Left ventricle myocardium inferior (tissue), 1 donor: ENCODE measurements around the gene GABARAPL2. TPM values are rescaled to one million over a fixed set of nuclear protein-coding genes. Genes with fewer than 3 reads are reported as not detected.
"Not testable (repeated sequence)": the region's sequence is repeated elsewhere in the genome, so short reads cannot be mapped to it uniquely, and the experiment has no call there.

Experiments used
- DNase-seq: peaks from one replicate; pipeline ENCODE4 v3.0.0-alpha.2; 2020
- H3K27ac ChIP-seq: fragments of 200-600 bp; replicated peaks from 2 replicates; pipeline ENCODE4 v1.8.0; 2021
- H3K27me3 ChIP-seq: fragments of 200-600 bp; 2 replicates; pipeline ENCODE4 v1.8.0; 2021; ENCODE audit warnings: low read depth
- H3K36me3 ChIP-seq: fragments of 200-600 bp; 2 replicates; pipeline ENCODE4 v1.8.0; 2021
- H3K4me1 ChIP-seq: fragments of 200-600 bp; 2 replicates; pipeline ENCODE4 v1.8.0; 2021
- H3K4me3 ChIP-seq: fragments of 200-600 bp; 2 replicates; pipeline ENCODE4 v1.8.0; 2021; ENCODE audit warnings: mild to moderate bottlenecking, moderate library complexity
- H3K9me3 ChIP-seq: fragments of 200-600 bp; replicated peaks from 2 replicates; pipeline ENCODE4 v1.8.0; 2021
- intact Hi-C: fragments of 100-400 bp; cut with micrococcal nuclease; formaldehyde crosslinking; loops from one replicate; pipeline ENCODE4 v1.11.0; 2022
- total RNA-seq: library from RNA; stranded (reverse); fragmentation: NEBNext Ultra II Directional; extraction: Animal tissue kit (Norgen Biotek cat#: 25700); gene quantifications from one replicate; pipeline ENCODE4 v1.2.1, GENCODE V29; 2021
- TF ChIP-seq, protein P1 (sequence below): fragments of 200-600 bp; IDR thresholded peaks from 2 replicates; pipeline ENCODE4 v1.8.0; 2021; ENCODE audit warnings: antibody characterized with exemption, mild to moderate bottlenecking, borderline replicate concordance
- donor health status: DM: no; HTN: yes; CAD: no; lungs with severe emphysema.

GABARAPL2 gene
- total RNA-seq, 1 donor from 2014 or later: 280 TPM

DNA sequence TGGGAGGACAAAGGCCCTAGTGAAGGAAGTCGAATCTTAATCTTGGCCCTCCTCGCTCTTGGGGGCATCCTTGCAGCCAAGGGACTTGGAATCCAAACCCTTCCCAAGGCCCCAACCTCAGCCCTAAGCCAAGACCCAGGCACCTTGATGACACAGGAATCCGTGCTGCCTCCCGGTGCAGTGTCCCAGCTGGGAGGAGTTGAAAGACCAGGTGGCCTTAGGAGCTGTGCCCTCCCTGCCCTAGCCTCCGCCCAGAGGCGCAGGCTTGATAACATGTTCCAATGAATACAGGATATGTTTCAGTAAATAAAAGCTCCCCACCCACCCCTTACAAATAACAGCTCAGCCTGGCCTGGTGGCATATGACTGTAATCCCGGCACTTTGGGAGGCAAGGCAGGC is 30.3 kb upstream of the GABARAPL2 start, which contains the start of gene CHST5:
Gene CHST5 (minus strand): TSS at position 208 of the 400 bp plus-strand sequence. CDS start 5,724 bp downstream, outside the sequence.
- no peaks in the 10 kb centered on the region for H3K36me3 ChIP-seq
- no peaks in the 10 kb centered on the region for H3K9me3 ChIP-seq
- no peak for DNase-seq
- peaks cover 14% of the 10 kb centered on the region for H3K4me1 ChIP-seq
- TF ChIP-seq, protein P1, sequence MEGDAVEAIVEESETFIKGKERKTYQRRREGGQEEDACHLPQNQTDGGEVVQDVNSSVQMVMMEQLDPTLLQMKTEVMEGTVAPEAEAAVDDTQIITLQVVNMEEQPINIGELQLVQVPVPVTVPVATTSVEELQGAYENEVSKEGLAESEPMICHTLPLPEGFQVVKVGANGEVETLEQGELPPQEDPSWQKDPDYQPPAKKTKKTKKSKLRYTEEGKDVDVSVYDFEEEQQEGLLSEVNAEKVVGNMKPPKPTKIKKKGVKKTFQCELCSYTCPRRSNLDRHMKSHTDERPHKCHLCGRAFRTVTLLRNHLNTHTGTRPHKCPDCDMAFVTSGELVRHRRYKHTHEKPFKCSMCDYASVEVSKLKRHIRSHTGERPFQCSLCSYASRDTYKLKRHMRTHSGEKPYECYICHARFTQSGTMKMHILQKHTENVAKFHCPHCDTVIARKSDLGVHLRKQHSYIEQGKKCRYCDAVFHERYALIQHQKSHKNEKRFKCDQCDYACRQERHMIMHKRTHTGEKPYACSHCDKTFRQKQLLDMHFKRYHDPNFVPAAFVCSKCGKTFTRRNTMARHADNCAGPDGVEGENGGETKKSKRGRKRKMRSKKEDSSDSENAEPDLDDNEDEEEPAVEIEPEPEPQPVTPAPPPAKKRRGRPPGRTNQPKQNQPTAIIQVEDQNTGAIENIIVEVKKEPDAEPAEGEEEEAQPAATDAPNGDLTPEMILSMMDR: no peak
- H3K4me3 ChIP-seq: no peak within 1 kb of the TSS
- intact Hi-C loops: no loop called here
- H3K27me3 ChIP-seq: no peaks in the 10 kb centered on the region
- H3K27ac ChIP-seq: no peak within 1 kb of the TSS

DNA sequence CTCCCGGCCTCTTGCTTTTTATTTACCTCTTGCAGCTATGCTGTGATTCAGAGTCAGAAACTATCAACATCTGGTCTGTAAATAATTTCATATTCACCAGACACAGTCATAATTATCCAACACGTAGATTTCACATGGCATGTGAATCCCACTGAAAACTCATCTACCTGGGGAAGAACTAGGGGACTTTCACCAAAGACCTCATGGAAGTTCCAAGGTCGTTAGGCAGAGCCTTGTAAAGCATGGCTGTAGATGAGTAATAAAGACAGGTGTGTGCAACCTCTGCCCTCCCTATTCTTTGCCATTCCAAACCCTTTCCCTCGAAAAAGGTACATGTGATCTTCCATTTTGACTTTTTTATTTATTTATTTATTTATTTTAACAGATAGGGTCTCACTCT is 28.4 kb upstream of the GABARAPL2 start:
- H3K27me3 ChIP-seq: no peaks in the 10 kb centered on the region
- H3K4me1 ChIP-seq: peaks cover 14% of the 10 kb centered on the region
- H3K27ac ChIP-seq: peak overlapping the region; percentile 73
- no peak overlapping the region for H3K4me3 ChIP-seq
- DNase-seq: no peak
- H3K9me3 ChIP-seq: no peaks in the 10 kb centered on the region
- peaks cover 4% of the 10 kb centered on the region for H3K36me3 ChIP-seq
- intact Hi-C loops: no loop called here
- TF ChIP-seq, protein P1: no peak

DNA sequence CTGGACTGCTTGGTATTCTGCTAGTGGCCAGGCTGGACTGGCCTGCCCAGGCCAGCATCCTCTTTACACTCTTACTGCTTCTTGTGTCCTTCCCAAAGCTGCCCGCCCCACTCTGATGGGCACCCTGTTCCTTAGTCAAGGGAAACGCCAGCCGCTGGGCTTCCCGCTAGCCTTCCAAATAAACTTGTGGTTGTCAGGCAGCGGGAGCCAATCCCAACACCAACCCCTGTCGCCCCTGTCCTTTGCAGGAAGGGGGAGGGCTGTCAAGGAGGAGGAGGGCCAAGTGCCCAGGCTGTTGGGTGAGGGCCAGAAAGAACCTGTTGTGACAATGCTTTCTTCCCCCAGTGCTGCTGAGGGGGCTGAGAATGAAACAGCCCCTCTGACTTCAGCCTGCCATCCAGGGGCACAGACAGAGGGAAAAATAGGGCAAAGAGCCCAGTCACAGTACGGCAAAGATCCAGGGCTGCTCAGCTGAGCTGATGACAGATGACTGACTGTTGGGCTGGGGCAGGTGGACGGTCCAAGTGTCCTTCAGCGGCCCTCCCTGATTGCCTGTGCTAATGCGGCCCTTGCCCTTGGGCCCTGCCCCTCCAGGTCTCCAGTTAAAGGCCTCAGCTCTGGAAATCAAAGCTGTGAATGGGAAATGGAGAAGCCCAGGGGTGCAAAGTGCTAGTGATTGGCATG is 27.2 kb upstream of the GABARAPL2 start:
- H3K36me3 ChIP-seq, DNase-seq, H3K27me3 ChIP-seq, intact Hi-C loops, H3K4me3 ChIP-seq, H3K9me3 ChIP-seq: not testable (repeated sequence)
- Histone ChIP-seq H3K27ac (peak overlapping the region; percentile 73), H3K4me1 (peaks cover 14% of the 10 kb centered on the region)

DNA sequence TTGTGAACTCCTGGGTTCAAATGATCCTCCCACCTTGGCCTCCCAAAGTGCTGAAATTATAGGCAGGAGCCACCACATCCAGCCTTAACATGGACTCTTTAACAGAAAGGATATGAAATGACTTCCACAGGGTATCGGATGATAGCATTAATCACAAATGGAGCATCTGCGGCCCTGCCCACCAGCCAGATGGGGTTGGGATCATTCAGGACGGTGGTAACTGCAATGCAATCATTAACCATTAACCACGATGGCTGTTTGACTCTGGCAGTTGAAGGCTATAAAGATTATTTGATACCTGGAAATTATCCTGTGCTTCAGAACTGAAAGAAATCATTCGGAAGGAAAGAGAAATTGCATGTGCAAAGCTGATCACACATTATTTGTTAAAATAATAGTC is 24.9 kb upstream of the GABARAPL2 start:
- H3K36me3 ChIP-seq: peaks cover 14% of the 10 kb centered on the region
- intact Hi-C loops: no loop called here
- H3K9me3 ChIP-seq: no peaks in the 10 kb centered on the region
- H3K4me3 ChIP-seq: no peak overlapping the region
- peaks cover 14% of the 10 kb centered on the region for H3K4me1 ChIP-seq
- DNase-seq: no peak
- TF ChIP-seq, protein P1: no peak
- H3K27me3 ChIP-seq: no peaks in the 10 kb centered on the region
- no peak overlapping the region for H3K27ac ChIP-seq

DNA sequence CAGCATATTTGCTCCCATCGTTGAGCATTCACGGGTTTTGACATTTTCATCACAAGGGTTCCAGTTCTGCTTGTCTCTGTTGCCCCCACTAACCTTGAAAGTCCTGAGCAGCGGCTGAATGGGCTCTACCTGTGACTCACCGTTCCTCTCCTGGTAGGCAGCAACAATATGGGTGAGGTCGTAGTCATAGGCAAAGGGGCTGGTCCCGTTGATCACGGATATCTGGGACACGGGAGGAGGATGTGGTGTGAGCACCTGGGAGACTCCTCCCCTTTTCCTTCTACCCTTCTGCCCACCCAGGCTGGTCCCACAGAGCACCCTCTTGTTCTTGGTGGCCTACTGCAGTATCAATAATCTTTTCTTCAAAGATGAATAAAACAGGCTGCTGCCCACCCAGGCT is 23.7 kb upstream of the GABARAPL2 start:
- H3K9me3 ChIP-seq, H3K27ac ChIP-seq: not testable (repeated sequence)

DNA sequence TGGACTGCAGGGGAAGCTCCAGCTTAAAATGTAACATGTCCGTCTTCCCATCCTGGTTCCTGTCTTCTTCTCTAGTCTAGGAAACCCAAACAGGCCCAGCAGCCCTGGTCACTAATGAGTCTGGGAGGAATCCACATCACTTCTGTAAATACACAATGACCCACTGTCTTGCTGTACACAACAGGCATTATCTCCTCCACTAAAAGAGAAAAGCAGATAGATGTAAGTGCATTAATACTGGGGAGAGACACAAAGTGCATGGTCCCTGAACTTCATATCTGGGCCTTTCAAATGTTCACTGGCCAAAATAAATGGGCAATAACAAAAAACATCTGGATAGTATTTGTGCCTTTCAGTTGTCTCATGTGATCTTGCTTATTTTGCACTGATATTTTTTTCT is 20.3 kb upstream of the GABARAPL2 start:
- H3K9me3 ChIP-seq, H3K4me3 ChIP-seq, H3K27ac ChIP-seq, intact Hi-C loops, DNase-seq, H3K4me1 ChIP-seq, H3K27me3 ChIP-seq: not testable (repeated sequence)
- peaks cover 14% of the 10 kb centered on the region for H3K36me3 ChIP-seq

More for the DNA sequence above, 23.7 kb upstream of the GABARAPL2 start:
- DNase-seq, H3K4me3 ChIP-seq, H3K27me3 ChIP-seq, intact Hi-C loops: not testable (repeated sequence)
- Histone ChIP-seq H3K4me1 (peaks cover 14% of the 10 kb centered on the region), H3K36me3 (peaks cover 14% of the 10 kb centered on the region)

DNA sequence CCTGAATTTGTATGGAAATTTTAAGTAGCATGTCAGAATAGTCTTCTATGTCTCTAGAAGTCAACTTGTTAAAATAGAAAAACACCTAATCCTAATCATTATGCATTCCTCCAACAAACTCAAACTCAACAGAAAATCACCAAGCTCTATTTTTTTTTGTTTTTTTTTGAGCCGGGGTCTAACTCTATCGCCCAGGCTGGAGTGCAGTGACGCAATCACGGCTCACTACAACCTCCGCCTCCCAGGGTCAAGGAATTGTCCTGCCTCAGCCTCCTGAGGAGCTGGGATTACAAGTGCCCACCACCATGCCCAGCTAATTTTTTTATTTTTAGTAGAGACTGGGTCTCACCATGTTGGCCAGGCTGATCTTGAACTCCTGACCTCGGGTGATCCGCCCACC is 19.9 kb upstream of the GABARAPL2 start:
- Histone ChIP-seq H3K4me1 (no peaks in the 10 kb centered on the region), H3K4me3 (no peak overlapping the region), H3K27me3 (no peaks in the 10 kb centered on the region), H3K9me3 (no peaks in the 10 kb centered on the region), H3K36me3 (peaks cover 14% of the 10 kb centered on the region), H3K27ac (no peak overlapping the region)
- TF ChIP-seq, protein P1: no peak
- intact Hi-C loops: no loop called here
- DNase-seq: no peak

DNA sequence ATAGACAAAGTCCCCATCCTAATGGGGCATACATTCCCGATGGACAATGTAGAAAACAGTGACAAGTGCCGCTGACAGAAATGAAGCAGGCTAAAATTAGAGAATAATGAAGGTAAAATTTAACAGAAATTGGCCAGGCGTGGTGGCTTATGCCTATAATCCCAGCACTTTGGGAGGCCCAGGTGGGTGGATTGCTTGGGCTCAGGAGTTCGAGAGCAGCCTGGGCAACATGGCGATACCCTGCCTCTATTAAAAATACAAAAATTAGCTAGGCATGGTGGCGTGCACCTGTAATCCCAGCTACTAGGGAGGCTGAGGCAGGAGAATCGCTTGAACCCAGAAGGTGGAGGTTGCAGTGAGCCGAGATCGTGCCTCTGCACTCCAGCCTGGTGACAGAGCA is 17.7 kb upstream of the GABARAPL2 start:
- H3K9me3 ChIP-seq, DNase-seq, H3K27me3 ChIP-seq, H3K4me1 ChIP-seq, H3K27ac ChIP-seq, H3K36me3 ChIP-seq, H3K4me3 ChIP-seq: not testable (repeated sequence)
- intact Hi-C loops: loop anchor here (2.0 kb wide), 1 partner anchor 30 kb away; no protein-coding TSS in a partner anchor
